Measurements from ENCODE around the gene COL5A1. TPM values are rescaled to one million over a fixed set of nuclear protein-coding genes. Genes with fewer than 3 reads are reported as not detected.

COL5A1 gene
- total RNA-seq, 1 donor from 2014 or later = 4.5 TPM

- DNase-seq = no peak
Observed at GRCh38 chr9:134626571-134627416, 14.8 kb upstream of the COL5A1 start.

DNA sequence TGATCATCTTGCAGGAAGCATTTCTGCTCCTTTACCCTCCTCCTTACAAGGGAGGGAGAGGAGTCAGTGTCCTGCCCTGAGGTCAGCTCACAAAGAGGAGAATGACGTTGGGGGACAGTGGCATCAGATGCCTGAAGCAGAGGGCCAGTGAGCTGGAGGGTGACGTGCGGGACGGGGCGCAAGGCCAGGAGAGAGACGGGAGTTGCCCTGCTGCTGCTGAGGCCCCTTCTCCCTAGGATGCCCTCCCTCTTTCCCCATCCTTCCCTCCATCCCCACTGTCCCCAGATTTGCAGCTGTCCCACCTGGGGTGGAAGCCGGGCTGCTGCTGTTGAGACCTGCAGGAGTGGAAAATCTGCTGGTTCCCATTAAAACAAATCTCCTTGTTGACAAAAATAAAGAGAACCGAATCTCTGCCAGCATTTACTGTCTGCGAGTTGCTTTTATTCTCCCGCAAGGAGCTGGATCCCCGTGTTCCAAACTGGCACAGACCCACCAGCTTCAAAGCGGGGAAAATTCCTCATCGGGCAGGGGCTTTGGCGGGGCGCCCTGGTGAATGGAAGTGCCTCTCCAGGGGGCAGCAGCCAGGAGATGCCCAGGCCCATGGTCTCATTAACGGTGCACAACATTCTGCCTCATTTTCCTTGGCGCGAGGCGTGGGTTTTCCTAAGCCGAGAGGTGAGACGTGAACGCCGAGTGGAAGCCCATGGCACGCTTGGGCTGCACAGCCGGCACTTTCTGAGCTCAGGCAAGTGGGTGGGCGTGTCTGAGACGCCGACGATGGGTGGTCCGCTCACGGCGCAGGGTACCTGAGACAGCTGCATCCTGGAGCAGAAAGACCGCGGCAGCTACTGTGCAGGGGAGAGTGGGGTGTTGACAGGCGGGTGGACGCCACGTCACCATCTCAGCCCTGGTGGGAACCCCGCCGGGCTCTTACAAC, 13.9 kb upstream of the COL5A1 start:
- DNase-seq = no peak

- DNase-seq = no peak
Observed at GRCh38 chr9:134628354-134628736, 13.3 kb upstream of the COL5A1 start.

DNA sequence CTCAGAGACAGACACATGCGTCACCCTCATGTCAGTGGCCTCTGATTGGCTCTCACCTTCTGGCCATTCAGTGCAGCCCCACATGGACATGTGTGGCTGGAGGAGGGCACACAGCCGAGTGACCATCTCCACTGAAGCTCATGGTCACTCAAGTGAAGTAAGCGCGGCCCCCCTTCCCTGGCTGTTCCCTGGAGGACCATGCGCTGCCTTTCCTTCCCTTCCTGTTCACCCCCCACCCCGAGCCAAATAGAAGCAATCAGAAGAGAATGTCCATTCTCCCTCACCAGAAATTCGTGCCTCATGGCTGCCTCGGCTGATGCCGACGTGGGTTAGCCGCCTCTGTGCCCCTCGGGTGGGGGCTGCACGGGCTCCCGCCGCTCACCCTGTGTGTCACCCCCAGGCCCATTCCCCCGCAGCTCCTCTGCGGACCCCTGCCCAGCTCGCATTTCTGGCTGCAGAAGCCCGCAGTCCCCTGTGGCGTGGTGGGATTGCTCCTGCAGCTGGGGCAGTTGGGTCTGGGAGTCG, 12.5 kb upstream of the COL5A1 start:
- DNase-seq = no peak

GRCh38 chr9:134629586-134630392, 11.8 kb upstream of the COL5A1 start:
- no peak for DNase-seq

DNA sequence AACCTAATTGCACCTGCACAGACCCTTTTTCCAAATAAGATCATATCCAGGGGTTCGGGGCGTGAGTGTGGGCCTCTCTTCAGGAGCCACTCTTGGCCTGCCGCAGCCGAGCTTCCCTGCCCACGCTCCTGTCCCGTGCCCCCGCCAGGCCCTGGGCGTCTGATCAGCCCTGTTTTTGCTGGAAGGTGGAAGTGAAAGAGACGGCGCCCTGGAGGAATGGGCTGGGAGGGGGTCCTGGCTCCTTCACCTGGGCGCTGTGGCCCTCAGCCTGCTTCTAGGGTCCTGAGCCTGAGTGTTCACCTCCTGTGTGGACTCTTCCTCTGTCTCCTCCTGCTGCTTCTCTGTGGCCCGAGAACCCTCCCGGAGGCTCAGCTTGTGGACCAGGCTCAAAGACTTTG, 11.2 kb upstream of the COL5A1 start:
- no peak for DNase-seq

- no peak for DNase-seq
Observed at GRCh38 chr9:134630861-134631260, 10.7 kb upstream of the COL5A1 start.

DNA sequence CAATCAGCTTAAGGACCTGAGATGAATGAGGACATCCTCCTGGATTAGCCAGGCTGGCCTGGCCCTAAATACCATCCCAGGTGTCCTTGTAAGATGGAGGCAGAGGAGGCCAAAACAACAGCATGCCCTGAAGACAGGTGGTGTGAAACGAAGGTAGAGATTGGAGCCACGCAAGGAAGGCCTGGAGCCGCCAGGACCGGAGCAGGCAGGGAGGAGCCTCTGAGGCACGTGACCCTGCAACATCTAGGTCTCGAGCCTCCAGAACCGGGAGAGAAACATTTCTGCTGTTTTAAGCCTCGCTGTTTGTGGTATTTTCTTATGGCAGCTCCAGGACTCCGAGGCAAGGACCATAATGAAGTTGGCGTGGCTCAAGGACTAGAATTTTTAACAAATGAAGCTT, 9.7 kb upstream of the COL5A1 start:
- no peak for DNase-seq

DNA sequence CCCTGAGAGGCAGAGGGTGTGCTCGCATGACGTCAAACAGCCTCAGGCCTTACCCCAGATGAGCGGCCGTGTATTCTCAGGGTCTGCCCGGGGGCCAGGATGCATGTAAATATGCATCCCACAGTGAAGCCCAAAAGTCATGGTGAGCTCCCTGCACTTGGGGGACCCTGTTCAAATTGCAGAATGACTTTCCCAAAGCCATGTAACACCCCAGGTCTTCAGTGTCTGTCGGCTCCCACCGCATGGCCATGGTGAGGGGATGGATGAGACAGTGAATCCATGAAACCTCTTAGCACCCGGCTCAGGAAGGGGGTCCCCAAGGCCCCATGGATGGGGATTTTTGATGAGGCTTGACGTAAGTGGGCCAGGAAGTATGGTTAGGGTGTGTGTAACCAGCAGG, 9.3 kb upstream of the COL5A1 start:
- DNase-seq = no peak

GRCh38 chr9:134633362-134634142, 8.1 kb upstream of the COL5A1 start:
- DNase-seq = no peak

GRCh38 chr9:134634176-134634575, 7.4 kb upstream of the COL5A1 start:
- DNase-seq = no peak

DNA sequence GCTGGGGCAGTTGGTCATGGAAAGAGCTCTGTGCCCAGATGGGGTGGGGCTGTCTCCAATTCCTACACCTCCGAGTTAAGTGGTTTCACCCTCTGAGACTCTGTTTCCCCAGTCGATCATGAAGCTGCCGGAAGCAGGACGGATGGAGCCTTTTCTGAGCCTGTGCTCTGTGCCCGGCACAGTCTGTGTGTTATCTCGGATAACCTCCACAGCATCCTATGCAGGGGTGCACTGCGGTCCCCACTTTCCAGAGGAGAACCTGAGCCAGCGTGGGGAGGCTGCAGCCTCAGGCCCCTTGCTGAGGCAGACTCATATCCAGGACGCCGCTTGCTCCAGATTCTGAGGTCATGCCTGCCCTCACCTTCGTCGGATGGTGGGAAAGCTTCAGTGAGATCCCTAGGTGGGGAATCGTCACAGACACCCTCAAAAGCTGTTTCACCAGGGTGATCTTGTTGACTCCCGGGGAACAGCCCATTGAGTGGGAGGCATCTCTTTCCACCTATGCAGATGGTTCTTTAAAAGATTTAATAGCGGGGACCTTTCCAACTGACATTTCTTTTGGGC, 6.9 kb upstream of the COL5A1 start:
- no peak for DNase-seq

GRCh38 chr9:134635351-134636148, 6.1 kb upstream of the COL5A1 start:
- no peak for DNase-seq

- DNase-seq = no peak
Observed at GRCh38 chr9:134636149-134636507, 5.5 kb upstream of the COL5A1 start.

- no peak for DNase-seq
Observed at GRCh38 chr9:134637241-134637640, 4.4 kb upstream of the COL5A1 start.

GRCh38 chr9:134637696-134638501, 3.7 kb upstream of the COL5A1 start:
- no peak for DNase-seq

- DNase-seq = no peak
Observed at GRCh38 chr9:134638502-134639090, 3.0 kb upstream of the COL5A1 start.

- no peak for DNase-seq
Observed at GRCh38 chr9:134639994-134640393, 1.6 kb upstream of the COL5A1 start.
